ENCODE measurements around the gene VARS2.

Gene VARS2

GRCh38 chr6:30884521-30885480 lies 29.2 kb upstream of the VARS2 start:
- peak; percentile 75 for DNase-seq

GRCh38 chr6:30885481-30885998 lies 28.5 kb upstream of the VARS2 start:
- no peak for DNase-seq

GRCh38 chr6:30885999-30886896 lies 27.8 kb upstream of the VARS2 start:
- peak; percentile 95 for DNase-seq

GRCh38 chr6:30886897-30887255 lies 27.2 kb upstream of the VARS2 start:
- no peak for DNase-seq

- peak; percentile 82 for DNase-seq
Measured at GRCh38 chr6:30887901-30888815, 25.9 kb upstream of the VARS2 start.

- no peak for DNase-seq
Measured at GRCh38 chr6:30888816-30889495, 25.1 kb upstream of the VARS2 start.

- DNase-seq = no peak
Measured at GRCh38 chr6:30889496-30889885, 24.5 kb upstream of the VARS2 start.

GRCh38 chr6:30889921-30890645 lies 24.0 kb upstream of the VARS2 start:
- DNase-seq = no peak

- no peak for DNase-seq
Measured at GRCh38 chr6:30890646-30891449, 23.2 kb upstream of the VARS2 start.

GRCh38 chr6:30891450-30891723 lies 22.7 kb upstream of the VARS2 start:
- no peak for DNase-seq

GRCh38 chr6:30891816-30892538 lies 22.1 kb upstream of the VARS2 start:
- DNase-seq = no peak

GRCh38 chr6:30893001-30893591 lies 20.9 kb upstream of the VARS2 start:
- no peak for DNase-seq

GRCh38 chr6:30893666-30894065 lies 20.4 kb upstream of the VARS2 start:
- no peak for DNase-seq

- no peak for DNase-seq
Measured at GRCh38 chr6:30894381-30894780, 19.7 kb upstream of the VARS2 start.

GRCh38 chr6:30894935-30895334 lies 19.1 kb upstream of the VARS2 start:
- no peak for DNase-seq

GRCh38 chr6:30895343-30895742 lies 18.7 kb upstream of the VARS2 start:
- no peak for DNase-seq

GRCh38 chr6:30896541-30896940 lies 17.5 kb upstream of the VARS2 start:
- DNase-seq = no peak

- DNase-seq = no peak
Measured at GRCh38 chr6:30897882-30898281, 16.2 kb upstream of the VARS2 start.

GRCh38 chr6:30898750-30899360 lies 15.2 kb upstream of the VARS2 start:
- DNase-seq = no peak
